ENCODE data around the gene IFI27.

The IFI27 gene

DNA sequence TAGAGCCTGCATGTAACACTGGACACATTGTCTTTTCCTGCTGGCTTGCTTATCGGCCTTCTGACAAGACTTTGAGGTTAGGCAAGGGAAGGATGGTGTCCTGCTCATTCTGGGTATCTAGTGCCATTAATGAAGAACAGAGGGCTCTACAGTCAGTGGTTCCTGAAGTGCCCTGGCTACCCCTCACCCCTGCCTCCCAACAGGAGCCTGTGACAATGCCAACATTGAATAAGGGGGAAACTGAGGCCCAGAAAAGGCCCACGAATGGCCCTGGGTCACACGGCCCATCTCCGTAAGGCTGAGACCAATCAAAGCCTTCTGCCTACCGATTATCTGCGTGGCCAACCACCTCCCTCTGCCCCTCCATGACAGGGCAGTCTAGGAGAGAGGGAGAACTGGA is 16.8 kb downstream of the IFI27 start:
- no peak for TF ChIP-seq MAX (IDR thresholded peaks at IDR 0.05; ENCODE audit: low read depth, low read length)
- TF ChIP-seq POLR2A (IDR thresholded peaks at IDR 0.05; ENCODE audit: extremely low read depth, insufficient read length): no peak
- TF ChIP-seq MYC (IDR thresholded peaks at IDR 0.05; ENCODE audit: low read depth, low read length): no peak
- TF ChIP-seq CTCF (IDR thresholded peaks at IDR 0.05; ENCODE audit: low read depth, low read length): no peak
- H3K4me3 ChIP-seq (ENCODE audit: low read depth, low read length): no peak overlapping the region
- DNase-seq (ENCODE audit: low read depth): no peak

DNA sequence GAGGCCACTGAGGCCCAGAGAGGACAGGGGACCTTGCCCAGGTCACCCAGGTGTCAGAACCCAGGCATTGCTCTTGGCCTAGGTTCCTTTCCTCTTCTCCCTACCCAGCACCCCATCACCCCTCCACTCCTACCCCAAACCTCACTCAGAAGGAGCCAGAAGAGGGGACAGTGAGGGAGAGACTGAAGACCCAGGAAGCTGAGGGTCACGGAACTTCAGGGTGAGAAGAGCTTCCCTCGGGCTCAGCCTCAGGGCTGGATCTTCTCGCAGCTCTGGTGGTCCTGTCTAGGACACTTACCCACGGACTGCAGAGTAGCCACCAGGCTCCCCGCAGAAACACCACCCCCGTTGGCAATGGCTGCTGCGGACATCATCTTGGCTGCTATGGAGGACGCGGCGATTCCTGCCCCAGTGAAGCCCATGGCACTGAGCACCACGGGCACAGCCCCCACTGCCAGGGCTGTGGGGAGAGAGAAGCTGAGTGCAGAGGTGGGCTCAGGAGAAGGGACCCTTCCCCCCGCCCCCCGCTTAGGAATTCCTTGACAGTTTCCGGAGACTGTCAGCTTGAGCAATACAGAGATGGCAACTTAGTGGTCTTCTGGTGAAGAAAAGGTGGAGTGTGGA is 17.8 kb downstream of the IFI27 start:
- no peak overlapping the region for H3K4me3 ChIP-seq (ENCODE audit: low read depth, low read length)
- no peak for DNase-seq (ENCODE audit: low read depth)
- TF ChIP-seq CTCF (IDR thresholded peaks at IDR 0.05; ENCODE audit: low read depth, low read length): no peak
- no peak for TF ChIP-seq MYC (IDR thresholded peaks at IDR 0.05; ENCODE audit: low read depth, low read length)
- TF ChIP-seq MAX (IDR thresholded peaks at IDR 0.05; ENCODE audit: low read depth, low read length): no peak
- no peak for TF ChIP-seq POLR2A (IDR thresholded peaks at IDR 0.05; ENCODE audit: extremely low read depth, insufficient read length)

GRCh38 chr14:94129111-94129757 is 18.7 kb downstream of the IFI27 start, which contains the start of gene IFI27L2:
TSS of gene IFI27L2 (minus strand) at chr14:94129604. CDS start at chr14:94129564, 40 bp downstream.
- no peak for TF ChIP-seq MAX (IDR thresholded peaks at IDR 0.05; ENCODE audit: low read depth, low read length)
- no peak for TF ChIP-seq MYC (IDR thresholded peaks at IDR 0.05; ENCODE audit: low read depth, low read length)
- peak; percentile 31 for TF ChIP-seq POLR2A (IDR thresholded peaks at IDR 0.05; ENCODE audit: extremely low read depth, insufficient read length)
- TF ChIP-seq CTCF (IDR thresholded peaks at IDR 0.05; ENCODE audit: low read depth, low read length): no peak
- H3K4me3 ChIP-seq (ENCODE audit: low read depth, low read length): peak within 1 kb of the TSS; percentile 59
- peak; percentile 79 for DNase-seq (ENCODE audit: low read depth)

- no peak for TF ChIP-seq POLR2A (IDR thresholded peaks at IDR 0.05; ENCODE audit: extremely low read depth, insufficient read length)
- TF ChIP-seq MAX (IDR thresholded peaks at IDR 0.05; ENCODE audit: low read depth, low read length): no peak
- TF ChIP-seq MYC (IDR thresholded peaks at IDR 0.05; ENCODE audit: low read depth, low read length): no peak
- no peak for TF ChIP-seq CTCF (IDR thresholded peaks at IDR 0.05; ENCODE audit: low read depth, low read length)
- peak overlapping the region; percentile 54 for H3K4me3 ChIP-seq (ENCODE audit: low read depth, low read length)
- peak; percentile 37 for DNase-seq (ENCODE audit: low read depth)
These were observed 19.4 kb downstream of the IFI27 start for GRCh38 chr14:94129758-94130414.

GRCh38 chr14:94132285-94132887 is 21.9 kb downstream of the IFI27 start:
- peak; percentile 73 for DNase-seq (ENCODE audit: low read depth)
- peak; percentile 56 for TF ChIP-seq CTCF (IDR thresholded peaks at IDR 0.05; ENCODE audit: low read depth, low read length)
- no peak for TF ChIP-seq MYC (IDR thresholded peaks at IDR 0.05; ENCODE audit: low read depth, low read length)
- H3K4me3 ChIP-seq (ENCODE audit: low read depth, low read length): no peak overlapping the region
